Activated CD4-positive, alpha-beta T cell treated with anti-CD3 and anti-CD28 coated beads, Interleukin-2, Interleukin-6, amounts not matched to agents 100 ng/mL and 50 ng/mL, durations not matched to agents 16 hours and 8 hours (primary cell): ENCODE measurements around the gene CSPG4.
"Not testable (repeated sequence)": the region's sequence is repeated elsewhere in the genome, so short reads cannot be mapped to it uniquely, and the experiment has no call there.

Experiments
- DNase-seq: peaks from one replicate; pipeline ENCODE4 v3.0.0-alpha.2; 2020

CSPG4 gene

DNA sequence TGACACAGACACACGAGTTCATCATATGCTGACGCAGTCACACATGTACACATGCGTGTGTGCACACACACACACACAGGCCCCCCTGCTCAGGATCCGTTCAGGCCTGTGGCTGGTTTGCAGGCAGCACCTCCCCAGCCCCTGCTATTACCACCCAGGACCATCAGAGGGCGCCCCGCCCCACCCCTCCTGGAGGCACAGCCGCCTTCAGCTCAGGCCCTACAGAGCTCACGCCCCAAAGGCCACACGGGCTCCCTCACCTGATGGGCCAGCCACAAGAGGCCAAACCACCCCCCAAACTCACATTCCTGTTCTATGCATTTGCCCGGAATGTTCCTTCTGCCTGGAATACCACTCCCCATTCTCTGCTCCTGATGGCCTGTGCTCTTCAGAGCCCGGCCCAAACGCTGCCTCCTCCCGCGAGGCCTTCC, 26.4 kb downstream of the CSPG4 start:
- peak; percentile 88 for DNase-seq

DNA sequence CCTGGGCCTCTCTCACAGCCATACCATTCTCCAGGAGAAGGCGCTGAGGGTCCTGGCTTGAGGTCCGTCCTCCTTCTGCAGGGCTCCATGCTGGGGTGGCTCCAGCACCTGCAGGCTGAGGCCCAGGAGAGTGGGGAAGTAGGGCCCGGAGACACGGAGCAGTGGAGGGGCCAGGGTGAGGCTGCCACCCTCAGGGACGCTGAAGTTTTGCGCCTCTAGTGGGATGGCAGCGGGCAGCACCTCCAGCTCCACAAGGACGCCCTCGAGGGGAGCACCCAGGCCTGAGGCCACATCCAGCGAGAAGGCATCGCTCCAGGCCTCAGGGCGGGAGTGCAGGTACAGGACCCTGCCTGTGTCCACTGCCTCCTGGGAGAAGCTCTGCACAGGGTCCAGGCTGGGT, 27.5 kb downstream of the CSPG4 start:
- no peak for DNase-seq

- DNase-seq = no peak
Observed at GRCh38 chr15:75684648-75685047, 28.0 kb downstream of the CSPG4 start.

DNA sequence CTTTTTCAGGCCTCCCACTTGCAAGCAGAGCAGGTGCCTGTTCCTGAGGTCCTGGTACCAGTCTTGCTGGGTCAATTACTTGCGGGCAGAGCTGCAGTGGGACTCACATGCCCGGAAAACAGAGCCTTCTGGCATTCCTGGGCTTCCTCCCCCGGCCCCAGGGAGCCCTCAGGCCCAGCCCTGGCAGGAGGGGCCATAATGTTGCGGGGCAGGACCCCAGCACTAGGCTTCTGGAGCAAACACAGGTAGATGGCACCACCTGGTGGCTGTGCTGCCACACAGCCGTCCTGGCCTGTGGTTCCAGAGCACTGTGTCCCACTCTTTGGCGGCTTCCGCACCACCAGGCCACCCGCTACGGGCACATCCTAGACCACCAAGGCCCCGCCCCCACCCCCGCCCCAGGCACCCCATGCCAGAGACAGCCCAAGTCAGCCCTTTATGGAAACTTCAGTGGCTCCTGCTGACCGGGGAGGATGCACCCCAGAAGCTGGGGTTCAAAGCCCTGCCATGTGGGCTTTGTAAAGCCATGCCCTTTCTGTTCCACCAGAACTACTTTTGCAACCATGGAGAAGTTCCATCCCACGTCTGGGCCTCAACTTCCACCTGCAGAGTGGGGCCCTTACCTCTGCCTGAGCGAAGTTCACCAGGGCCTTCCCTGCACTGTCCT, 28.9 kb downstream of the CSPG4 start:
- peak; percentile 76 for DNase-seq

DNA sequence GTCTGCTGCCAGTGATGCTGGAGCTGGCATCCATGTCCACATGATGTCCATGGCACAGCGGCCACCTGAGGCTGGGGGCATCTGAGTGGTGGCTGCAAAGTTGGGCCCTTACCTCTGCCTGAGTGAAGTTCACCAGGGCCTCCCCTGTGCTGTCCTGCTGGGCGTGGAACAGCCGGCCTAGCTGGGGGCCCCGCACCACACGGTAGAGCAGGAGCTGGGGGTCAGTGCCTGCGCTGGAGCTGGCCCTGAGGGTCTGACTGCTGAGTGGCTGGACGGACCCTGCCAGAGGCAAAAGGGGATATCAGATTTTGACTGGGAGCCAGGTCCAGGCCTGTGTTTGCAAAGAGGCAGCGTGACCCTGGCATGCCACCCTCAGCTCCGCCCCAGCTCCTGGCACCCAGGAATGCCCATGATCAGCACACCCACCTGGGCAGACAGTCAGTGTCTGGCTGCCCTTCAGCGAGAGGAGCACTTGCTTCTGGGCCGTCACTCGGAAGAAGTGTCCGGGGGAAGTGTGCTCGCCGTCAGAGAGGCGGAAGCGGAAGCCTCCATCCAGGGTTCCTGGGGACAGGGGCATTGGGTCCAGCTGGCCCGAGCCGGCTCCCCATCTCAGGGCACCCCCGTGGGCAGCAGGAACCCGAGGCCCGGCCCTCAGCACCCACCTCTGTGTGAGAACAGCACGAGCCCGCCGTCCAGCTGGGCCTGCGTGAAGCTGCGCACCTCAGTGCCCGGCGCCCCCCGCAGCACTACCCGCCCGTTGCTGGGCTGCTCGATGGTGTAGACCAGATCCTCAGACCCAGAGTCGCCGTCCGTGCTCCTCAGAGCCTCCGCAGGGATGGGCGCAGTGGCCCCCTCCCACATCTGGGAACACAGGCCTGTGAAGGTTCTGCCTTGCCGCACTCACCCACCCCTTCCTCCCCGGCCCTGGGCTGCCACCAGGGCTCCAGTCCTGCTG, 30.2 kb downstream of the CSPG4 start:
- no peak for DNase-seq

DNA sequence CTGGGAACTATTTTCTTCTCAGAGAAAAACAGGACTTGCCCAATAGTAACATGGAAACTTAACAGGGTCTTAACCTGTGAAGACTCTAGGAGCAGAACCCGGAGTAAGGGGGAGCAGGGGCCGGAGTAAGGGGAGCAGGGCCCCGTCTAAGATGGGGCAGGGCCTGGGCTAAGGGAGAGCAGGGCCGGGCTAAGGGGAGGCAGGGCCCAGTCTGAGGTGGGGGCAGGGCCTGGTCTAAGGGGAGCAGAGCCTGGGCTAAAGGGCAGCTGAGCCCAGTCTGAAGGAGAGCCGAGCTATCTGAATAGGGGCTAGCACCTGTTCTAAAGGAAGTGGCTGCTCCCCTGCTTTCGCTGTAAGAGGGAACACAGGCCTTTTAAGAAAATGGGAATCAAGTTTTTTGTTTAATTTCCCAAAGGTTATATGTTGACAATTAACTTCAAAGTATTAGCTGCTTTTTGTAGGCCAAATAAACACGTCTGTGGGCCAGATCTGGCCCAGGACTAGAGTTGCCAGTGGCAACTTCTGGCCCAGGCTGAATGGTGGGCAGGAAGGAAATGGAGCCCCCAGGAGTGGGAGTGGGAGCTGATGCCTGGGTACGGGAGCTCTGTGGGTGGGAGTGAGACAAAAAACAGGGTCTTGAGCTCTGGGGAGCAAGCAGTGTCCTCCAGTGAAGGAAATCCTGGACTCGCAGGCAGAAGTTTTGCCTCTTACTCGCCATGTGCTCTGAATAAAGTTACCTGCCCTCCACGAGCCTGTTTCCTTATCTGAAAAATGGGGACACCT, 32.5 kb downstream of the CSPG4 start:
- no peak for DNase-seq

GRCh38 chr15:75678324-75678690, 34.3 kb downstream of the CSPG4 start:
- DNase-seq = not testable (repeated sequence)

- no peak for DNase-seq
Observed at GRCh38 chr15:75677465-75678323, 35.0 kb downstream of the CSPG4 start.

GRCh38 chr15:75676688-75677464, 35.8 kb downstream of the CSPG4 start:
- no peak for DNase-seq

- DNase-seq = no peak
Observed at GRCh38 chr15:75675579-75676404, 36.9 kb downstream of the CSPG4 start.

GRCh38 chr15:75674366-75674765, 38.3 kb downstream of the CSPG4 start:
- no peak for DNase-seq

GRCh38 chr15:75673426-75674235, 39.0 kb downstream of the CSPG4 start:
- no peak for DNase-seq

GRCh38 chr15:75672646-75673425, 39.8 kb downstream of the CSPG4 start:
- DNase-seq = no peak

- no peak for DNase-seq
Observed at GRCh38 chr15:75671730-75672602, 40.7 kb downstream of the CSPG4 start.

- no peak for DNase-seq
Observed at GRCh38 chr15:75669879-75670212, 42.8 kb downstream of the CSPG4 start.

GRCh38 chr15:75669191-75669878, 43.3 kb downstream of the CSPG4 start:
- peak; percentile 21 for DNase-seq

DNA sequence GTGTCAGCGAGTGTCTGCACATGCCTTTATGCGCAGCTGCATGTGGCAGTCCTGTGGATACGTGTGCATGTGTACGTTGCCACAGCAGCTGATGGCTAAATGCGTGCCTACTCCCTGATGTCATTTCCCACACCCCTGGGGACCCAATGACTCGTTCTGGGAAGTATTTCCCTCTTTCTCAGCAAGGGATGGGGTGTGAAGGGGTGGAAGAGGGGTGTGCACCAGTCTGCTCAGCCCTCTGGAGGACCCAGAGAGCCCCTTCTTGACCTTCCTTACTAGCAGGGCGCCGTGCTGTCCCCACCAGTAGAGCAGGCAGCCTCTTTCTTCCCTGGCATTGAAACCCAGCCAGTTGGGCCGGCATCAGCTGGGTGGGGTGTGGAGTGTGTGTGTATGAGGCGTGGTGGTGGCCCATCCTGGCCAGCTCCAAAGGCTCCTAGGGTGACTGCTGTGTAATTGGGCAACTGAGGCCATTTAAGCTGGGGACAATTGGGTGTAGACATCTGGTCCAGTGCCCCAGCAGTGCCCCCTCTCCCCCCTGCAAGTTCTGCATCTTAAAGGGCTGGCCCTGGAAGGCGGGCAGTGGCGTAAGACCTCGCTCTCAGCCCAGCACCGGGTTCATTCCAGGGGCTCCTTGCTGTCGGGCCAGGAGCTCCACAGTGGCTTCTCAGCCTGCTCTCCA, 45.7 kb downstream of the CSPG4 start:
- DNase-seq = no peak
